UCSD-AML1 (cell line): Measurements from ENCODE around the gene LAIR1.
"Not testable (repeated sequence)": the region's sequence is repeated elsewhere in the genome, so short reads cannot be mapped to it uniquely, and the experiment has no call there.

Source experiments
- DNase-seq: peaks from one replicate; lab custom pipeline; 2025; ENCODE audit not compliant: unreplicated experiment; lab: John Stamatoyannopoulos, UW

Gene LAIR1, protein sequence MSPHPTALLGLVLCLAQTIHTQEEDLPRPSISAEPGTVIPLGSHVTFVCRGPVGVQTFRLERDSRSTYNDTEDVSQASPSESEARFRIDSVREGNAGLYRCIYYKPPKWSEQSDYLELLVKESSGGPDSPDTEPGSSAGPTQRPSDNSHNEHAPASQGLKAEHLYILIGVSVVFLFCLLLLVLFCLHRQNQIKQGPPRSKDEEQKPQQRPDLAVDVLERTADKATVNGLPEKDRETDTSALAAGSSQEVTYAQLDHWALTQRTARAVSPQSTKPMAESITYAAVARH

DNA sequence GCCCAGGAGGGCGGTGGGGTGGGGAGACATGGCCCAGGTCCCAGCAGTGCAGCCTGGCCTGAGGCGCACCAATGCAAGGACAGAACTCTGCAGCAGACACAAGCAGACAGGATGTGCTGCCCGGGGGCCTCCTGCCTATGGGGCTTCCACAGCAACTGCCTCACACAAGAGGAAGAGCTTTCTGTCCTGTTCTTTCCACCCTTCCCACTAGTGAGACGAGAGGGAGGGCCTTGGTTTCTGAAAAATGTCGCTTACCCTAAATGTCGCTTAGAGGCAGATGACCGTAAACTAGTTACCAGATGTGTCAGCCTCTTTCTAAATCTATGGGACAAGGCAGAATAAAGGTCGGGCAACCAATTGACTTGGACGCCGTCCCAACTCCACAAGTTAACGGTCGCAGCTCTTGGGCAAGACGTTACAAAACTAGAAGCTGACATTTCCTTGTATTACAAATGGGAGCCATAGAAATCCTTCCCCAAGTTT, at the start of gene LAIR1:
TSS of gene LAIR1 (minus strand) at position 157 of the 483 bp plus-strand sequence. CDS start at position 30, 127 bp downstream.
- peak; percentile 61 for DNase-seq

DNA sequence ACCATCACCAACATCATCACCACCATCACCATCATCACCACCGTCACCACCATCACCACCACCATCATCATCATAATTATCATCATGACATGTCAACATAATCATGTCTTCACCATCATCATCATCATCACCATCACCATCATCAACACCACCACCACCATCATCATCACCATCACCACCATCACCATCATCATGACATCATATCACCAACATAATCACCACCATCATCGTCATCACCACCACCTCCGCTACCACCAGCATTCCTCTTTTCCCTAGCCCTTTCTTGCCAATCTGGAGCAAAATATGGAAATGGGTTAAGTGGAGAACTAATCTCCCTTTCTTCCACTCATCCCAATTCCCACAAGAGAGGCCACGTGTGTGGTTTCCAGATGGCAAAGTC, 49.4 kb upstream of the LAIR1 start:
- no peak for DNase-seq

DNA sequence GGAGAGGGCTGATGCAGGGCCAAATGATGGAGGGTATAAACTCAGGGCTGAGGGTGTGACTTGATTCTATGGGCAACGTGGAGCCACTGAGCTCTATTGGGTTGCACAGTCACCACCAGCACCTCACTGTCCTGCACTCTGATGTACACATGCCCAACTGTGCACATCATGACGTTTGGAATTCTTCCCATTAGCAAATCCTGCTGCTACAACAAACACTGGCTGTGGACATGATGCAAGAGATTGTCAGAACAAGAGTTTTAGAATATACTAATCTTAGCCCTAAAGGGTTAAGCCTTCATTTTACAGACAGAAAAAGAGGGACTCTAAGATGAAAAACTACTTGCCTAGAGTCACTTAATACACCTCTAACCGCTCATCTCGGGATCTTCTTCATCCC, 48.1 kb upstream of the LAIR1 start:
- no peak for DNase-seq

DNA sequence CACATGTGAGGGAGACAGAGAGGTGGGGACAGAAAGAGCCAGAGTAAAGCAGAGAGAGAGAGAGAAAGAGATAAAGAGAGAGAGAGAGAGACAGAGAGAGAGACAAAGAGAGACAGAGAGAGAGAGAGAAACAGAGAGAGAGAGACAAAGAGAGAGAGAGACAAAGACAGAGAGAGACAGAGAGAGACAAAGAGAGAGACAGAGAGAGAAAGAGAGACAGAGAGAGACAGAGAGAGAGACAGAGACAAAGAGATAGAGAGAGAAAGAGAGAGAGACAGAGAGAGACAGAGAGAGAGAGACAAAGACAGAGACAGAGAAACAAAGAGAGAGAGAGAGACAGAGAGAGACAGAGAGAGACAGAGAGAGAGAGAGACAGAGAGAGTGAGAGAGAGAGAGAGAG, 46.3 kb upstream of the LAIR1 start:
- DNase-seq = no peak

DNA sequence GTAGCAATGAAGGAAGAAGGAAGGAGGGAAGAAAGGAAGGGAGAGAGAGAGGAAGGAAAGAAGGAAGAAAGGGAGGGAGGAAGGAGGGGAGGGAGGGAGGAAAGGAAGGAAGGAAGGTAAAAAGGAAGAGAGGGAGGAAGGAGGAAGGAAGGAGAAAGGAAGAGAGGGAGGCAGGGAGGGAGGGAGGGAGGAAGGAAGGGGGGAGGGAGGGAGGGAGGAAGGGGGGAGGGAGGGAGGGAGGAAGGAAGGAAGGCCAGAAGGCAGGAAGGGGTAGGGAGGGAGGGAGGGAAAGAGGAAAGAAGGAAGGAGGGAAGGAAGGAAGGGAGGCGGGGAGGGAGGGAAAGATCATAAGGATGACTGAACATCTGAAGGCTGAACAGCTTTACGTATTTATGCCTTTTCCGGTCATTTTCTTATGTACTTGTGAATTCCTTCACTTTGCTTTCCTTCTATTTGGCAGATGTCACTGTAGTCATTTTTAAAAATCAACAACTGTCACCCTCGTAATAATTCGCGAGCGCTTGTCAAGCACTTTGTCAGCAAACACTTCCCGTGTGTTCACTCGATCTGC, 43.8 kb upstream of the LAIR1 start:
- no peak for DNase-seq

DNA sequence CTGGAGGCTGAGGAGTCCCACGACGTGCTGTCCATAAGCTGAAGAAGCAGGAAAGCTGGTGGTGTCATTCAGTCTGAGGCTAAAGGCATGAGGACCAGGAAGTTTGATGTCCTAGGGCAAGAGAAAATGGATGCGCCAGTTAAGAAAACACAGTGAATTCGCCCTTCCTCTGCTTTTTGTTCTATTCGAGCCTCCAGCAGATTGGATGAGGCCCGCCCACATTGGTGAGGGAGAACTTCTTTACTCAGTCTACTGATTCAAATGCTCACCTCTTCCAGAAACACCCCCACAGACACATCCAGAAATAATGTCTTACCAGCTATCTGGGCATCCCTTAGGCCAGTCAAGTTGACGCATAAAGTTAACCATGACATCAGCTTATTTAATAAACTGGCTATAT, 43.0 kb upstream of the LAIR1 start:
- DNase-seq = no peak

DNA sequence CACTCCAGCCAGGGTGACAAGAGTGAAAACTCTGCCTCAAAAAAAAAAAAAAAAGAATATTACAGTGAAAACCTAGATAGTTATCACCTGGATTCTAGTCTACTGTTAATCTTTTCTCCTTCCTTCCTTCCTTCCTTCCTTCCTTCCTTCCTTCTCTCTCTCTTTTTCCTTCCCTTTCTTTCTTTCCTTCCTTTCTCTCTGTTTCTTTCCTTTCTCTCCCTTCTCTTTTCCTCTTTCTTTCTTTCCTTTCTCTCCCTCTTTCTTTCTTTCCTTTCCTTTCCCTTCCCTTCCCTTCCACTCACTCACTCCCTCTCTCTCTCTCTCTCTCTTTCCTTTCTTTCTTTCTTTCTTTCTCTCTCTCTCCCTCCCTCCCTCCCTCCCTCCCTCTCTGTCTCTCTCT, 40.9 kb upstream of the LAIR1 start:
- DNase-seq = no peak

DNA sequence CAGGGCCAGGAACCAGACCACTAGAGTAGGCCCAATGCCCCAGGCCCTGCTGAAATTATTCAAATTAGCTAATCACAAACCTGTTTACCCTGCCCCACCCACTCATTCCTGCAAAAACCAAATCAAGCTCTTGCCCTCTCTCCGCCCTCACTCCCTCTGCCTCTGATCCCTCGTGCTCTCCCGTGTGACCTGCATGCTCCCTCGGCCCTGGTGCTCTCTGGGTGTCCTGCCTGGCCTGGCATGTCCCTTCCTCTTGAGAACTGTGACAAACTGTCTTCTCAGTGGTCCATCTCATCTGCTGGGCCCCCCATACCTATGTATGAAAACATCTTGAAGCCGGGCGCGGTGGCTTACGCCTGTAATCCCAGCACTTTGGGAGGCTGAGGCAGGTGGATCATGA, 38.3 kb upstream of the LAIR1 start:
- DNase-seq = no peak

DNA sequence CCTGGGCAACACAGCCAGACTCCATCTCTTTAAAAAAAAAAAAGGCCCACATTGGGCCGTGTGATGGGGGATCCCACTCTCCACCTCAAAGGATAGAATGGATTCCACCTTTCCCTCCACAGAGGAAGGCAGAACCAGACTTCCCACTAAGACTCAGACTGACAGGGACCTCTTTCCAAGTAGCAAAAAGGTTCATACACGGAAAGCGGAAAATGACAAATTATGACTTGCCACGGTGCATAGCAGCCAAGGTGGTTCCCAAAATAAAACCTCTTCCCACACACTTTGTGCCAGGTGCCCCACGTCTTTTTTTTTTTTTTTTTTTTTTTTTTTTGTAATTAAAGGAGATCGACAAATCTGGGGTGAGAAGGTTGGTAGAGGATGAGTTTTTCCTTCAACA, 36.2 kb upstream of the LAIR1 start:
- DNase-seq = no peak

DNA sequence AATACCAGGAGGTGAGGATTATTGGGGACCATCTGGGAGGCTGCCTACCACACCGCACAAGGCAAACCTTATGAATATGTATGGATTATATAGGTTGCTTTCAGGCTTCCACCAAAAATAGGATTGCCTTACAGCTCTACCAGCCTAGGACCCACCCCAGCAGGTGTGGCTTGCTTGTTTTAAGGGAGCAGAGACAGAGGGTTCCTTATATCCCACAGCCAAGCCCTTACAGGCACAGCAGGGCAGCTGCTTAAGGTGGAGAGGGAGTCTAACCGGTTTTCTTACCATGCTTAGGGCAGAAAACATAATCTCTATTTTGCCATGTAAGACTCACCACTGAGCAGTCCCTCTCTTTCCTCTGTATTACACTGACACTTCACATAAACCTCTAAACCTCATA, 34.5 kb upstream of the LAIR1 start:
- DNase-seq = no peak

DNA sequence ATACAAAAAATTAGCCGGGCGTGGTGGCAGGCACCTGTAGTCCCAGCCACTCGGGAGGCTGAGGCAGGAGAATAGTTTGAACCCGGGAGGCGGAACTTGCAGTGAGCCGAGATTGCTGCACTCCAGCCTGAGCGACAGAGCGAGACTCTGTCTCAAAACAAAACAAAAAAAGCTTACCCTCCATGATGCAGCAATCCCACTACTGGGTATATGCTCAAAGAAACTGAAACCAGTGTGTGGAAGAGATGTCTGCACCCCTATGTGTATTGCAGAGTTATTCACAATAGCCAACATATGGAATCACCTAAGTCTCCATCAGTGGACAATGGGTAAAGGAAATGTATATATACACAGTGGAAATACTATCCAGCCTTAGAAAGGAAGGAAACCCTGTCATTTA, 31.0 kb upstream of the LAIR1 start:
- DNase-seq = no peak

DNA sequence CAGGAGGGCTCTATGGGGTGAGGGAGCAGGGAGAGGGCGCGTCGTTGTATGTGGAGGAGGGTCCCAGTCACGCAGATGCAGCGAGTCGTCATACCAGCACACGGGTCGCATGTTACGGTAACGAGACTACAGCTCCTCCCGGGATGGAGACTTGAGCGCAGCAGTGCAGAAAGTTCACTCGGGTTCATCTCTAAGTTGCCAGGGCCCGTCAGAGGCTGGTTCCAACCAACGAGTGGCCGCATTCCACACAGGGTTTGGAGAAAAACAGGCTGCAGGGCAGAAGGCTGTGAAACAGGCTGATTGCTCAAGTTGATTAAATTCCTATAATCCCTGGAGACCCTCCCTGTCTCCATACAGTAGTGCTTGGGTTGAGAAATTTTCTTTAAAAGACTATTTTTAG, 28.6 kb upstream of the LAIR1 start:
- DNase-seq = no peak

DNA sequence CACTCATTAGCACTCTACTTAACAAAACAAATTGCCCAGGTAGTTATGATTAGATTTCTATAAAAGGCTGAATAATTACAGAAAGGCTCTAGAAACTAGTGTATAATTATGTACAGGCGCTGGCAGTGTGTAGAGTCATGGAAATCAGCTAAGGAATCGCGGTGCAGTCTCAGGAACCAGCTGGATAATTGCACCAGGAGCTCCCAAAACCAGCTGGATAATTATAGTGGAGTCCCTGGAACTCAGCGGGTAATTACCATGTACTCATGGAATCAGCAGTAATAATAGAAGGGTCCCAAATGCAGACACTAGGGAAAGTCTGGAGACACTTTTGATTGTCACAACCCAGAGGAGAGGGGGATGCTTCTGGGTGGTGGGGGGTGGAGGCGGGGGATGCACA, 27.4 kb upstream of the LAIR1 start:
- DNase-seq = no peak

DNA sequence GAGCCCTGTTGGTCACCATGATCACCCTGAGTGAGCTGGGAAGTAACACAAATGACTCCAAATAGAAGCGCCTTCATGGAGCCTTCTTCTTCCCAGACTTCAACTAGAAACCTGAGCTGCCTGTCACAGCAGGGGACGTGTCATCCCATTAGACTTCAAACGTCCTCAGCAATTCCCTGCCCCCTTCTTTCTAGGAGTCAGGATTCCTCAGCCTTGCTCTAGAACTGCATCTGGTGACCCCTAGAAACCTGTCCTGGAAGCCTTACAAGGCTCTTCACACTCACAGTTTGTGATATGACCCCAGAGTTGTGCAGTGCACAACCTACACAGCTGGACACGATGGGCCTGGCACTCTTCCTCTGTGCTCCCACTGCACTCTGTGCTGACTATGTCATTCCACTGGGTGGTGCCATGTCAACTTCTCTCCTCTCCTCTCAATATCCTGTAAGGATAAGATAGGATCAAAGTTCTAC, 26.9 kb upstream of the LAIR1 start:
- no peak for DNase-seq

DNA sequence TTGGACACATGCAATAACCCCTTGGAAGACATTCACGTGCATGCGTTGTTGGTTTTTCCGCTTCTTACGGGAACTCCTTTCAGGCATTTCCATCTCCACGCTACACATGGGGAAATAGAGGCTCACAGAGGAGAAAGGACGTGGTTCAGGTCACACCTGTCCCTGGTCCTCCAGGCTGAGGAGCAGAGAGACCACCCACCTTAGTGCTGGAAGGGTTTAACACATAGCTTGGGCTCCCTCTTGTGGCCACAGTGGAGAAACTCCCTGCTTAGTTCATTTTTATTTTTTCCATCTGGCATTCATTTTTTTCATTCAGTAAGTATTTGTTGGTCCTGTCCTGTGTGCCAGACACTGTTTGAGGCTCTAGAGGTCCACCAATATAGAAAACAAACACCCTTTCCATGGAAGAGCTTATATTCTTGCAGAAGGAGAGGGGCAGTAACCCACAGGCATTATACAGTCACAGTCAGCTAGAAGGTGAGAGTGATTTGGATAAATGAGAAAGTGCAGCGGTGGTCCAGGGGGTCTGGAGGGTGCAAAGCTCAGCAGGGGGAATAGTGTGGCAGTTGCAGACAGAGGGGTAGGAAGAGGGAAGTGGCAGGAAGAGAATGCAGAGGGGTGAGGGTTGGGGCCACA, 26.3 kb upstream of the LAIR1 start:
- DNase-seq = peak; percentile 37

DNA sequence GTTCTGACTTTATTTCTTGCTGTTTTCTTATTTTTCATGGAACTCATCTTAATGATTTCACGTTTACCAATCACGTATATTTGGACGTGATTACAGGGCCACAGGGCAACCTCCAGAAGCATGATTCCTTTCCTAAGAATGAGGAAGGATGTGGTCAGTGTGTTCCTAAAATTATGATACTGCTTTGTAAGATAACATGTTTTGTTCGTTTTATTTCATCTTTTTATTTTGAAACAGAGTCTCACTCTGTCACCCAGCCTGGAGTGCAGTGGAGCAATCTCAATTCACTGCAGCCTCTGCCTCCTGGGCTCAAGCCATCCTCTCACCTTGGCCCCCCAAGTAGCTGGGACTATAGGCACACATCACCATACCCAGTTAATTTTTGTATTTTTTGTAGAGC, 24.8 kb upstream of the LAIR1 start:
- no peak for DNase-seq

DNA sequence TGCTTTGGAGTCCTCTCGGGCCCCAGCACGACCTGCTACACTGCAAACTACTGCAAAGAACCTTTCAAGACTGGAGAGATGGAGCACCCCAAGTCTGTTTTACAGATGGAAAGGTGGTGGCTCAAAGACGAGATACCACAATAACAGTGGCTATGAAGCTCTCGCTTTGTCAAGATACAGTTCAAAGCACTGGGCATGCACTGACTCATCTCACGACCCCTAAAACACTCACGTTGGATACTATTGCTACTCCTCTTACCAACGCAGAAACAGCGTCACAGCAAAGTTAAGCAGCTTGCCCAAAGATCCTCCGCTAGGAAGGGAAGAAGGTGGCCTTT, 24.0 kb upstream of the LAIR1 start:
- DNase-seq = no peak

DNA sequence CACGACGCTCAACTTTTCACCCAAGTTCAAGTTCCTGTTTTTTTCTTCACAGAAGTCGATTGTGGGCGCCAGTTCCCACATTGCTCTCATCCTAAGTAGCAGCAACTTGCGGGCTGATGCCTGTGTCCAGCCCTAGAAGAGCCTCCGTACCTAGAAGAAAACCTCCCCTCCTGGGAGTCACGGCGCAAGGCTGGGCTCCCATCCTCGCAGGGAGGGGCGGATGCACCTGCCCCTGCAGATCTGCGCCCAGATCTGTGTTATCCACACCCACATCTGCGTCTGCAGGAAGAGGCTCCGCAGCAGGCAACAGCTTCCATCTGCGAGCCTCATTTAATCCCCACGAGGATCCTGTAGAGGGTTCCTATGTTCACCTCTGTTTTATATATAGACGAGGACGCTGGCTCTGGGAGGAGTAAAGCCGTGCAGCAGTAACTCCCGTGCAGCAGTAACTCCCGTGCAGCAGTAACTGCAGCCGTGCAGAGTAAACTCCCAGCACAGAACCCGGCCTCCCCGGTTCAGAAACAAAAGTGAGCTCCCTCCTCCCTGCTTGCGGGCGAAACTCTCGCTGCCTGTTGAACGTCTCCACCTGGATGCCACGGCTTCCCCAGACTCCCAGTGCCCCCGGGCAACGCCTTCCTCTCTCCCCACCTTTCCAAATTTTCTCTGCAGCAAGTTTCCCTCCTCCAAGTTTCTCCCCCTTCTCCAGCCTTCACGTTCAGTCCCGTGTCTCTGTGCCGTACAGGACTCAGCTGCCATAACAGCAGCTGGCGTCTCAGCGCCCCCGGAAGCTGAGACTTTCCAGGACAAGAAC, 23.5 kb upstream of the LAIR1 start:
- DNase-seq = peak; percentile 80

DNA sequence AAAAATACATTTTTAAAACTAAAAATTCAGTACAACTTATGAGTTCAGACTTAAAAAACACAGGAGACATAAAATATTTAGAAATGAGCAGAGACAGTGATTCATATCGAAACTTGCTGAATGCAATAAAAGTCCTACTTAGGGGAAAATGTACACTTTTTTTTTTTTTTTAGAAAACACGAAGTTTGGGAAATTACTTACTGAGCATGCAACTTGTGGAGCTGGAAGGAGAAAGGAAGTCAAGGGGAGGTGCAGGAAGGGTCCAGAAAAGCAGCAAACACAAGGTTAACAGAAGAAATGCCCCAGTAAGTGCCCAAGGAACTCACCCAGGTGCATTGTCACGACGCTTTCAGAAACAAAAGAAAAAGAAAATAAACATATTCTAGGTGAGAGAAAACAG, 18.6 kb upstream of the LAIR1 start:
- DNase-seq = no peak

DNA sequence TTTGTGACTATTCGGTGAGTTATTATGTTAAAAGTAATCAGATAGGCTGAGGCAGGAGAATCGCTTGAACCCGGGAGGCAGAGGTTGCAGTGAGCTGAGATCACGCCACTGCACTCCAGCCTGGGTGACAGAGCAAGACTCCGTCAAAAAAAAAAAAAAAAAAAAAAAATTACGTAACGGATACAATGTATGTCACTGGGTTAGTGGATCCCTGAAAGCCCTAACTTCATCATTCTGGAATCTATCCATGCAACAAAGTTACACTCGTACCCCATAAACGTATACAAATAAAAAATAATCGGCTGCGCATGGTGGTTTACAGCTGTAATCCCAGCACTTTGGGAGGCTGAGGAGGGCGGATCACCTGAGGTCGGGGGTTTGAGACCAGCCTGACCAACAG, 17.3 kb upstream of the LAIR1 start:
- DNase-seq = not testable (repeated sequence)

DNA sequence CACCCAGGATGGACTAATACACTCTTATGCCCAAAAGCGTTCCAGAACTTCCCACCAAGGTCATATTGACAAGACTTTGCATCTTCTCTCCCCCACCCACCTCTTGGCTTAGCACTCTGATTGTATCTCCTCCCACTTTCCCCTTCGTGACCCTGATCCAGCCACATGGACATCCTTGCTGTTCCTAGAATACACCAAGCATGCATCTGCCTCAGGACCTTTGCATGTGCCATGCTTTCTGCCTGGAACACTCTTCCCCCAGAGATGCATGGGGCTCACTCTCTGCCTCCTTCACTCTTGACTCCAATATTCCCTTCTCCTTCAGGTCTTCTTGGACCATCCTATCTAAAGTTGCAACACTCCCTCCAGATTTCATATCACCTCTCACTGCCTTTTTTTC, 16.2 kb upstream of the LAIR1 start:
- no peak for DNase-seq
